H1 (cell line): ENCODE data around the gene PTPRG. TPM values are rescaled to one million over a fixed set of nuclear protein-coding genes. Genes with fewer than 3 reads are reported as not detected.

Source experiments
- CTCF ChIA-PET: fragments of 300-600 bp; sonication (Branson Sonifier 250); formaldehyde crosslinking; loops from one replicate; lab custom pipeline; 2021; ENCODE audit not compliant: partially characterized antibody; lab: Charles Lee
- POLR2A ChIA-PET: fragments of 300-600 bp; sonication (Branson Sonifier 250); formaldehyde crosslinking; loops from one replicate; lab custom pipeline; 2021; ENCODE audit warnings: inconsistent platforms; ENCODE audit not compliant: partially characterized antibody; lab: Charles Lee
- DNase-seq, 2 experiments: peaks; one replicate each; pipeline versions ENCODE4 v3.0.0 to v3.0.0-alpha.2; 2010 to 2022; ENCODE audit warnings: low spot score in 2 of 2, low read depth in 1 of 2, mixed read lengths in 1 of 2
- FAIRE-seq: peaks from 2 replicates; lab custom pipeline; 2011; peaks lifted over from hg19 to GRCh38; lab: Jason Lieb, UNC
- H2AFZ ChIP-seq: 2 replicates; pipeline ENCODE4 v1.8.1; 2012; ENCODE audit warnings: low read length, inconsistent platforms
- H2AK5ac ChIP-seq: 2 replicates; pipeline ENCODE4 v1.6.1; 2013; ENCODE audit warnings: low read depth, low read length
- H2BK120ac ChIP-seq: replicated peaks from 2 replicates; pipeline ENCODE3; 2013; ENCODE audit warnings: low read depth, low read length, inconsistent platforms
- H2BK12ac ChIP-seq: 2 replicates; pipeline ENCODE4 v1.6.1; 2013; ENCODE audit warnings: low read depth, low read length
- H2BK15ac ChIP-seq: 2 replicates; pipeline ENCODE4 v1.6.1; 2013; ENCODE audit warnings: low read length
- H2BK20ac ChIP-seq: 2 replicates; pipeline ENCODE4 v1.6.1; 2013; ENCODE audit warnings: low read length
- H2BK5ac ChIP-seq: 2 replicates; pipeline ENCODE4 v1.6.1; 2013; ENCODE audit warnings: low read depth, low read length
- H3K14ac ChIP-seq: 2 replicates; pipeline ENCODE4 v1.6.1; 2013; ENCODE audit warnings: inconsistent platforms; ENCODE audit not compliant: insufficient read length
- H3K18ac ChIP-seq: 2 replicates; pipeline ENCODE4 v1.6.1; 2013; ENCODE audit warnings: low read length; ENCODE audit errors: extremely low read depth
- H3K23ac ChIP-seq: 2 replicates; pipeline ENCODE4 v1.6.1; 2013; ENCODE audit warnings: inconsistent platforms; ENCODE audit not compliant: insufficient read length
- H3K23me2 ChIP-seq: 2 replicates; pipeline ENCODE4 v1.6.1; 2013; ENCODE audit warnings: low read depth, low read length
- H3K27ac ChIP-seq: 2 replicates; pipeline ENCODE4 v1.6.1; 2011; ENCODE audit warnings: low read depth, low read length, inconsistent platforms
- H3K27me3 ChIP-seq, 4 experiments: replicated peaks in 1 of 4; 1 replicate in 1 of 4; 2 replicates in 3 of 4; pipeline versions ENCODE4 v1.6.1 to v1.8.1; 2011 to 2013; ENCODE audit warnings: low read length in 3 of 4, mild to moderate bottlenecking in 3 of 4, inconsistent platforms in 2 of 4, mixed read lengths in 2 of 4, moderate library complexity in 1 of 4; ENCODE audit not compliant: control insufficient read depth in 3 of 4, insufficient read depth in 3 of 4; ENCODE audit errors: extremely low read depth in 1 of 4
- H3K36me3 ChIP-seq, 4 experiments: 2 replicates each; pipeline versions ENCODE4 v1.6.1 to v1.8.1; 2011 to 2013; ENCODE audit warnings: mild to moderate bottlenecking in 4 of 4, low read length in 3 of 4, moderate library complexity in 2 of 4, control low read depth in 1 of 4, inconsistent platforms in 1 of 4; ENCODE audit not compliant: insufficient read depth in 4 of 4, control insufficient read depth in 2 of 4
- H3K4ac ChIP-seq: replicated peaks from 2 replicates; pipeline ENCODE3; 2013; ENCODE audit warnings: low read length, low read depth, mixed read lengths, inconsistent platforms; ENCODE audit not compliant: insufficient read length
- H3K4me1 ChIP-seq, 4 experiments: replicated peaks in 1 of 4; 1 replicate in 1 of 4; 2 replicates in 3 of 4; pipeline versions ENCODE4 v1.6.1 to v1.8.1; 2011 to 2013; ENCODE audit warnings: low read length in 3 of 4, inconsistent platforms in 2 of 4, mixed read lengths in 1 of 4; ENCODE audit not compliant: insufficient read depth in 4 of 4, control insufficient read depth in 3 of 4
- H3K4me2 ChIP-seq, 2 experiments: 2 replicates each; pipeline versions ENCODE4 v1.6.1 to v1.8.1; 2011 to 2013; ENCODE audit warnings: low read depth in 2 of 2, low read length in 2 of 2, control low read depth in 1 of 2, inconsistent platforms in 1 of 2, mild to moderate bottlenecking in 1 of 2; ENCODE audit not compliant: insufficient read depth in 1 of 2
- H3K4me3 ChIP-seq, 4 experiments: fragments of 200-600, 300-600 bp in 1 of 4; sonication (generic), shearing (Covaris generic), sonication (Bioruptor Twin) in 1 of 4; 2 replicates each; pipeline versions ENCODE4 v1.5.1 to v1.8.1; 2011 to 2016; ENCODE audit warnings: low read length in 4 of 4, low read depth in 3 of 4, control low read depth in 2 of 4, inconsistent platforms in 2 of 4, mild to moderate bottlenecking in 2 of 4, mixed read lengths in 1 of 4, moderate library complexity in 1 of 4; ENCODE audit not compliant: insufficient read depth in 2 of 4; ENCODE audit errors: extremely low read depth in 1 of 4
- H3K56ac ChIP-seq: replicated peaks from 2 replicates; pipeline ENCODE3; 2013; ENCODE audit warnings: low read depth, mild to moderate bottlenecking, mixed read lengths, low read length, inconsistent platforms; ENCODE audit not compliant: insufficient read length
- H3K79me1 ChIP-seq: 2 replicates; pipeline ENCODE4 v1.6.1; 2013; ENCODE audit warnings: low read depth, low read length, control low read depth
- H3K79me2 ChIP-seq, 2 experiments: 2 replicates each; pipeline versions ENCODE4 v1.6.1 to v1.8.1; 2012 to 2013; ENCODE audit warnings: low read length in 2 of 2, mild to moderate bottlenecking in 2 of 2, inconsistent platforms in 1 of 2; ENCODE audit not compliant: insufficient read depth in 2 of 2, control insufficient read depth in 1 of 2
- H3K9ac ChIP-seq, 4 experiments: replicated peaks in 1 of 4; 1 replicate in 1 of 4; 2 replicates in 3 of 4; pipeline versions ENCODE4 v1.6.1 to v1.8.1; 2011 to 2013; ENCODE audit warnings: low read depth in 3 of 4, low read length in 3 of 4, control low read depth in 2 of 4, mild to moderate bottlenecking in 2 of 4, moderate library complexity in 2 of 4, inconsistent platforms in 1 of 4; ENCODE audit errors: extremely low read depth in 1 of 4
- H3K9me3 ChIP-seq, 2 experiments: 2 replicates each; pipeline versions ENCODE4 v1.6.1 to v1.8.1; 2012 to 2013; ENCODE audit warnings: mild to moderate bottlenecking in 2 of 2, moderate library complexity in 2 of 2, control low read depth in 1 of 2, inconsistent platforms in 1 of 2, low read depth in 1 of 2, low read length in 1 of 2, mixed read lengths in 1 of 2; ENCODE audit not compliant: insufficient read depth in 2 of 2
- H4K20me1 ChIP-seq, 2 experiments: replicated peaks in 1 of 2; 2 replicates each; pipeline versions ENCODE3 to v1.8.1; 2011 to 2013; ENCODE audit warnings: inconsistent platforms in 2 of 2, low read length in 2 of 2, mild to moderate bottlenecking in 1 of 2; ENCODE audit not compliant: insufficient read depth in 2 of 2, control insufficient read depth in 1 of 2
- H4K5ac ChIP-seq: 2 replicates; pipeline ENCODE4 v1.6.1; 2013; ENCODE audit warnings: low read length, low read depth, mixed read lengths, inconsistent platforms; ENCODE audit not compliant: insufficient read length
- H4K8ac ChIP-seq: 2 replicates; pipeline ENCODE4 v1.8.0; 2013; ENCODE audit warnings: mild to moderate bottlenecking, moderate library complexity, low read length, inconsistent platforms; ENCODE audit not compliant: insufficient read depth; ENCODE audit errors: extremely low read depth
- H4K91ac ChIP-seq: replicated peaks from 2 replicates; pipeline ENCODE3; 2013; ENCODE audit warnings: low read length, mixed read lengths, inconsistent platforms; ENCODE audit not compliant: insufficient read length
- POU5F1 ChIP-seq: IDR thresholded peaks from 2 replicates; pipeline ENCODE4 v1.6.1; 2011; ENCODE audit warnings: low read depth, mild to moderate bottlenecking, low read length, moderate library complexity
- TEAD4 ChIP-seq: IDR thresholded peaks from 2 replicates; pipeline ENCODE4 v1.6.1; 2012; ENCODE audit warnings: low read depth, low read length, inconsistent platforms, mixed read lengths
- WGBS, 2 experiments: shearing (Covaris generic) in 1 of 2; methylation state at CpG; one replicate each; pipeline versions ENCODE4 v1.1.6 to v1.1.7; 2013 to 2015; ENCODE audit warnings: low lambda C conversion rate in 2 of 2, mixed read lengths in 2 of 2, inconsistent platforms in 1 of 2, low coverage in 1 of 2, missing lambda C conversion rate in 1 of 2; ENCODE audit not compliant: insufficient replicate concordance in 2 of 2, insufficient coverage in 1 of 2, insufficient read length in 1 of 2; ENCODE audit errors: extremely low coverage in 1 of 2, missing lambda C conversion rate in 1 of 2; 5-methylcytosine and 5-hydroxymethylcytosine counted together
- polyA plus RNA-seq, 7 experiments: library from polyadenylated mRNA; depleted of rRNA in 3 of 7; stranded (reverse) in 5 of 7; unstranded in 2 of 7; fragments of >200 nt in 5 of 7; fragments of 200-250 nt in 2 of 7; gene quantifications; 1 replicate in 5 of 7; 2 replicates in 1 of 7; 4 replicates in 1 of 7; pipeline versions ENCODE4 v1.2.1 to v1.2.3, GENCODE V29; 2011 to 2013; ENCODE audit warnings: missing spikeins in 2 of 7, mixed read lengths in 2 of 7
- total RNA-seq: library from RNA; stranded (reverse); fragmentation: NEBNext Ultra II Directional; extraction: Animal tissue kit (Norgen Biotek cat#: 25700); gene quantifications from 2 replicates; pipeline ENCODE4 v1.2.1, GENCODE V29; 2021

The PTPRG gene
- total and polyA plus RNA-seq, 2 of the 8 experiments (the other 6 are each of a cell fraction or from before 2014, with no cell fraction given) = 23.3 to 96.2 TPM

GRCh38 chr3:61702453-61702852 lies 141.1 kb downstream of the PTPRG start:
- FAIRE-seq (no peak), DNase-seq (no peak)
- no peak overlapping the region for H3K4ac ChIP-seq
- POLR2A ChIA-PET = interaction anchor here (1.3 to 5.7 kb wide), 3 partner anchors 13 to 140 kb away, joined by 3 to 42 read pairs (median 22); no protein-coding TSS in a partner anchor
- no peak overlapping the region for H2BK15ac ChIP-seq
- no peak overlapping the region for H2AK5ac ChIP-seq
- peaks cover 7 to 84% of the 10 kb centered on the region in 2 experiments; a peak in 3 of 4 replicates for H3K79me2 ChIP-seq
- peak overlapping the region; percentile 10 to 33; a peak in 1 of 4 replicates for H3K4me2 ChIP-seq
- CTCF ChIA-PET = interaction anchor here (1.0 kb wide), 1 partner anchor 10 kb away, joined by 3 read pairs; no protein-coding TSS in a partner anchor
- H4K20me1 ChIP-seq = no peaks in the 10 kb centered on the region
- TF ChIP-seq POU5F1 = no peak
- TF ChIP-seq TEAD4 = peak; percentile 84
- H3K9ac ChIP-seq = no peak overlapping the region
- no peak overlapping the region for H2AFZ ChIP-seq
- 47% methylated on average over 4 of the region's 4 CpGs; no CpG with 5 or more reads in 1 of the 2 experiments for WGBS, 2 experiments
- peaks cover 5% of the 10 kb centered on the region; the same call in 1 of the 2 replicates for H3K79me1 ChIP-seq
- no peak overlapping the region for H3K14ac ChIP-seq
- H2BK20ac ChIP-seq = peak overlapping the region; percentile 4; the same call in 1 of the 2 replicates
- H2BK5ac ChIP-seq = peak overlapping the region; percentile 83; the same call in 1 of the 2 replicates
- H3K56ac ChIP-seq = no peak overlapping the region
- peaks cover 17 to 59% (median 43%) of the 10 kb centered on the region in 4 experiments for H3K4me1 ChIP-seq
- no peak overlapping the region for H2BK120ac ChIP-seq
- 0 out of 2 replicates have a peak overlapping the region, but pooled peaks have one; percentile 48 for H3K18ac ChIP-seq
- peaks cover 0 to 4% of the 10 kb centered on the region in 2 experiments; a peak in 1 of 4 replicates for H3K9me3 ChIP-seq
- peak overlapping the region; percentile 63 for H4K5ac ChIP-seq
- no peak overlapping the region for H4K8ac ChIP-seq
- no peak overlapping the region for H3K23ac ChIP-seq
- H2BK12ac ChIP-seq = peak overlapping the region; percentile 7; the same call in 1 of the 2 replicates
- no peak overlapping the region for H3K4me3 ChIP-seq
- H3K36me3 ChIP-seq = no peaks in the 10 kb centered on the region
- H3K27ac ChIP-seq = peak overlapping the region; percentile 8; the same call in 1 of the 2 replicates
- no peak overlapping the region for H4K91ac ChIP-seq
- H3K23me2 ChIP-seq = no peaks in the 10 kb centered on the region
- H3K27me3 ChIP-seq = no peaks in the 10 kb centered on the region
